ENCODE results near the gene ARL8B. TPM values are rescaled to one million over a fixed set of nuclear protein-coding genes. Genes with fewer than 3 reads are reported as not detected.
A peak's percentile ranks its signal among the peaks of the same experiment; 100 is the strongest.

Gene ARL8B
- total RNA-seq, 2 experiments from 2014 or later = 36.0 to 46.8 TPM

GRCh38 chr3:5220667-5221431 lies 98.8 kb downstream of the ARL8B start:
- CTCF ChIA-PET = interaction anchor here (0.6 kb wide), 1 partner anchor 870 kb away, joined by 3 read pairs; no protein-coding TSS in a partner anchor
- ATAC-seq (no peak), DNase-seq (no peak)
- Mint-ChIP-seq H3K9me3 (ENCODE audit: low read depth) (no peaks in the 10 kb centered on the region), H3K27me3 (no peaks in the 10 kb centered on the region), H3K4me1 (no peaks in the 10 kb centered on the region), H3K27ac (no peak overlapping the region), H3K36me3 (peaks cover 13% of the 10 kb centered on the region), H3K4me3 (no peak overlapping the region)

GRCh38 chr3:5221701-5222100 lies 99.6 kb downstream of the ARL8B start:
- Mint-ChIP-seq H3K4me3 (no peak overlapping the region), H3K27me3 (no peaks in the 10 kb centered on the region), H3K9me3 (ENCODE audit: low read depth) (no peaks in the 10 kb centered on the region), H3K27ac (no peak overlapping the region), H3K36me3 (peaks cover 9% of the 10 kb centered on the region), H3K4me1 (no peaks in the 10 kb centered on the region)
- ATAC-seq (no peak), DNase-seq (no peak)
- CTCF ChIA-PET = interaction anchor here (0.6 kb wide), 1 partner anchor 871 kb away, joined by 3 read pairs; no protein-coding TSS in a partner anchor

- Mint-ChIP-seq H3K27me3 (no peaks in the 10 kb centered on the region), H3K27ac (no peak overlapping the region), H3K4me1 (no peaks in the 10 kb centered on the region), H3K36me3 (peaks cover 3% of the 10 kb centered on the region), H3K4me3 (no peak overlapping the region), H3K9me3 (ENCODE audit: low read depth) (no peaks in the 10 kb centered on the region)
- DNase-seq (no peak), ATAC-seq (no peak)
- CTCF ChIA-PET = no interaction called here
Measured at GRCh38 chr3:5222283-5223005, 100.4 kb downstream of the ARL8B start.

- H3K4me1 Mint-ChIP-seq = no peaks in the 10 kb centered on the region
Measured at GRCh38 chr3:5226783-5227182, 104.7 kb downstream of the ARL8B start.

GRCh38 chr3:5227812-5228211 lies 105.7 kb downstream of the ARL8B start:
- Mint-ChIP-seq H3K4me3 (no peak overlapping the region), H3K27me3 (peaks cover 14% of the 10 kb centered on the region), H3K36me3 (no peaks in the 10 kb centered on the region), H3K27ac (no peak overlapping the region), H3K9me3 (ENCODE audit: low read depth) (no peaks in the 10 kb centered on the region), H3K4me1 (no peaks in the 10 kb centered on the region)
- CTCF ChIA-PET = interaction anchor here (0.6 to 1.1 kb wide), 2 partner anchors 10 to 60 kb away, joined by 3 read pairs; no protein-coding TSS in a partner anchor
- no peak for ATAC-seq
- no peak for DNase-seq

More at GRCh38 chr3:5226783-5227182, 104.7 kb downstream of the ARL8B start:
- Mint-ChIP-seq H3K9me3 (ENCODE audit: low read depth) (no peaks in the 10 kb centered on the region), H3K4me3 (no peak overlapping the region), H3K36me3 (peaks cover under 1% of the 10 kb centered on the region), H3K27ac (no peak overlapping the region), H3K27me3 (peaks cover 14% of the 10 kb centered on the region)
- CTCF ChIA-PET = interaction anchor here (1.1 kb wide), 1 partner anchor 59 kb away, joined by 3 read pairs; no protein-coding TSS in a partner anchor
- ATAC-seq (peak; percentile 16), DNase-seq (no peak)

GRCh38 chr3:5229414-5229813 lies 107.3 kb downstream of the ARL8B start:
- no peak overlapping the region for H3K27ac Mint-ChIP-seq
- DNase-seq (no peak), ATAC-seq (no peak)
- no peaks in the 10 kb centered on the region for H3K9me3 Mint-ChIP-seq (ENCODE audit: low read depth)
- H3K27me3 Mint-ChIP-seq = peaks cover 14% of the 10 kb centered on the region
- H3K4me3 Mint-ChIP-seq = no peak overlapping the region
- H3K4me1 Mint-ChIP-seq = no peaks in the 10 kb centered on the region
- H3K36me3 Mint-ChIP-seq = no peaks in the 10 kb centered on the region
- CTCF ChIA-PET = no interaction called here

Other genes with a start within 250 kb of the ARL8B start
- gene BHLHE40, start 142.9 kb upstream of the ARL8B start, total RNA-seq = 100 to 1,000 TPM; 281 to 491 TPM
- gene EDEM1, start 65.4 kb downstream of the ARL8B start, total RNA-seq = 100 to 1,000 TPM in 1 of 2 experiments, 10 to 100 TPM in 1; 79.0 to 119 TPM